ENCODE measurements around the gene OSBPL7.

The OSBPL7 gene

GRCh38 chr17:47763913-47764582, 57.5 kb downstream of the OSBPL7 start:
- FAIRE-seq, result no peak
- TF ChIP-seq TAF1 (IDR thresholded peaks at IDR 0.05; ENCODE audit: low read depth, low read length), result no peak
- TF ChIP-seq POLR2A (IDR thresholded peaks at IDR 0.05; ENCODE audit: low read depth, low read length), result no peak
- TF ChIP-seq POU2F2 (IDR thresholded peaks at IDR 0.05; ENCODE audit: low read depth, low read length), result no peak
- TF ChIP-seq SPI1 (IDR thresholded peaks at IDR 0.05; ENCODE audit: low read depth, low read length), result no peak
- TF ChIP-seq POLR2AphosphoS5 (IDR thresholded peaks at IDR 0.05; ENCODE audit: low read depth, low read length), result no peak
- no peak for TF ChIP-seq PAX5 (IDR thresholded peaks at IDR 0.05; ENCODE audit: insufficient read depth, low read length, severe bottlenecking)
- DNase-seq (ENCODE audit: insufficient read length, low spot score), result no peak

DNA sequence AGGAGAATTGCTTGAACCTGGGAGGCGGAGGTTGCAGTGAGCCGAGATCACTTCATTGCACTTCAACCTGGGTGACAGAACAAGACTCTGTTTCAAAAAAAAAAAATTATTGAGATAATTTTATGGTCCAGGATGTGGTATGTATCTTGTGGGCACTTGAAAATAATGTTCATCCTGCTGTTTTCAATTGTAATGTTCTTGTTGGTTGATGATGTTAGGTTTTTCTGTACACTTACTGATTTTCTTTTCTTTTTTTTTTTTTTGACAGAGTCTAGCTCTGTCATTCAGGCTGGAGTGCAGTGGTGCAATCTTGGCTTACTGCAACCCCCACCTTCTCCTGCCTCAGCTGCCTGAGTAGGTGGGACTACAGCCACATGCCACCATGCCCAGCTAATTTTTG, 58.9 kb downstream of the OSBPL7 start:
- no peak for TF ChIP-seq SPI1 (IDR thresholded peaks at IDR 0.05; ENCODE audit: low read depth, low read length)
- DNase-seq (ENCODE audit: insufficient read length, low spot score) (no peak), FAIRE-seq (no peak)

GRCh38 chr17:47760409-47761140, 61.0 kb downstream of the OSBPL7 start:
- DNase-seq (ENCODE audit: insufficient read length, low spot score) (no peak), FAIRE-seq (no peak)
- TF ChIP-seq TAF1 (IDR thresholded peaks at IDR 0.05; ENCODE audit: low read depth, low read length), result no peak
- TF ChIP-seq PAX5 (IDR thresholded peaks at IDR 0.05; ENCODE audit: insufficient read depth, low read length, severe bottlenecking), result no peak
- no peak for TF ChIP-seq POLR2AphosphoS5 (IDR thresholded peaks at IDR 0.05; ENCODE audit: low read depth, low read length)
- no peak for TF ChIP-seq POLR2A (IDR thresholded peaks at IDR 0.05; ENCODE audit: low read depth, low read length)
- TF ChIP-seq SPI1 (IDR thresholded peaks at IDR 0.05; ENCODE audit: low read depth, low read length), result no peak
- no peak for TF ChIP-seq POU2F2 (IDR thresholded peaks at IDR 0.05; ENCODE audit: low read depth, low read length)

- TF ChIP-seq TAF1 (IDR thresholded peaks at IDR 0.05; ENCODE audit: low read depth, low read length), result no peak
- no peak for TF ChIP-seq POLR2AphosphoS5 (IDR thresholded peaks at IDR 0.05; ENCODE audit: low read depth, low read length)
- TF ChIP-seq PAX5 (IDR thresholded peaks at IDR 0.05; ENCODE audit: insufficient read depth, low read length, severe bottlenecking), result no peak
- no peak for DNase-seq (ENCODE audit: insufficient read length, low spot score)
- no peak for FAIRE-seq
These were observed 64.2 kb downstream of the OSBPL7 start for GRCh38 chr17:47757386-47757785.

Data from GM12891 (cell line).